ENCODE data around the gene THOC7. TPM values are rescaled to one million over a fixed set of nuclear protein-coding genes. Genes with fewer than 3 reads are reported as not detected.
A peak's percentile ranks its signal among the peaks of the same experiment; 100 is the strongest.

The THOC7 gene
- total RNA-seq, result 10 to 100 TPM; 37.1 to 46.8 (median 44.9) TPM

DNA sequence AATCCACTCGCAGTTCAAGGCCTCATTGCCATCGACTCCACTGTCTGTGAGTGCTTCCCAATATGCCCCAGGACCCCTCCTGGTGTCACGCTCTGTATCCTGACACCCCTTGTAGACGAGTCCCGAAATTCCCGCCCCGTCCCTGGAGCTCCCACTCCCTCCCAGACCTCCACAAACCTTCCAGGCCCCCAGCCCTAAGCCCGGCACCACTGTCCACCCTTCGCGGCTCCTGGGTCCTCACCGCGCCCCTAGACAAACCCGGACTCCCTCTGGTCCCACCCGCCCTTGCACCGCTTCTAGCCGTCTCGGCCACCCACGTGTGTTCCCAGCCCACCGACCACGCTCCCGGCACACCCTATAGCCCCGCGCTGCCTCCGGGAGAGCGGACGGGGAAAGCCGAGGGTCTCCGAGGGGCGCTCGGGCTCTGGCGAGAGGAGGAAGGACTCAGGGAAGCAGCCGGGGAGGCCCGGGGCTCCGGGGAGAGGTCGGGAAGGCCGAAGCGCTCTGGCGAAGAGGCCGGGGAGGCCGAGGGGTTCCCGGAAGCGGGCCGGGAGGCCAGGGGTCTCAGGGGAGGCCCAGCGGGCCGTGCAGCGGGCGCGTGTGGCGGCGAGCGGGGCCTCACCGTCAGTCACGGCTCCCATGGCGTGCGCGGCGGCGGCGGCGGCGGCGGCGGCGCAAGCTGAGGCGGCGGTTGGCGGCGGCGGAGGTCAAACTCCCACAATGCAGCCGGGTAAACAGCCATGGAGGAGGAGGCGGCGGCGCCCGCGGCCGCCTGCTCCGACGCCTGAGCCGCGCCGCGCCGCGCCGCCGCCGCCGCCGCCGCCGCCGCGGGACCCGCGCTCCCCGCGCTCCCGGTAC, at the start of gene THOC7, which contains the start of gene ATXN7:
THOC7 (minus strand) TSS at position 656 of the 858 bp plus-strand sequence; CDS start at position 641, 15 bp downstream.
ATXN7 (plus strand) TSS at position 718 of the 858 bp plus-strand sequence. CDS start 48,732 bp downstream, outside the sequence.
- WGBS, 2 donors, result 0 to 1% methylated on average over 61 to 73 of the region's 98 CpGs
- DNase-seq (ENCODE audit: low spot score in 2 of 2), result peak; percentile 32 to 92
- intact Hi-C loops (cut with DNase I; ENCODE audit: low total_unique reads), result no loop called here
- TF ChIP-seq, protein P1, sequence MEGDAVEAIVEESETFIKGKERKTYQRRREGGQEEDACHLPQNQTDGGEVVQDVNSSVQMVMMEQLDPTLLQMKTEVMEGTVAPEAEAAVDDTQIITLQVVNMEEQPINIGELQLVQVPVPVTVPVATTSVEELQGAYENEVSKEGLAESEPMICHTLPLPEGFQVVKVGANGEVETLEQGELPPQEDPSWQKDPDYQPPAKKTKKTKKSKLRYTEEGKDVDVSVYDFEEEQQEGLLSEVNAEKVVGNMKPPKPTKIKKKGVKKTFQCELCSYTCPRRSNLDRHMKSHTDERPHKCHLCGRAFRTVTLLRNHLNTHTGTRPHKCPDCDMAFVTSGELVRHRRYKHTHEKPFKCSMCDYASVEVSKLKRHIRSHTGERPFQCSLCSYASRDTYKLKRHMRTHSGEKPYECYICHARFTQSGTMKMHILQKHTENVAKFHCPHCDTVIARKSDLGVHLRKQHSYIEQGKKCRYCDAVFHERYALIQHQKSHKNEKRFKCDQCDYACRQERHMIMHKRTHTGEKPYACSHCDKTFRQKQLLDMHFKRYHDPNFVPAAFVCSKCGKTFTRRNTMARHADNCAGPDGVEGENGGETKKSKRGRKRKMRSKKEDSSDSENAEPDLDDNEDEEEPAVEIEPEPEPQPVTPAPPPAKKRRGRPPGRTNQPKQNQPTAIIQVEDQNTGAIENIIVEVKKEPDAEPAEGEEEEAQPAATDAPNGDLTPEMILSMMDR (IDR thresholded peaks at IDR 0.05), result no peak
- no peak for TF ChIP-seq POLR2A (IDR thresholded peaks at IDR 0.05)
- peak within 1 kb of the TSS; percentile 97 for H3K4me3 ChIP-seq (ENCODE audit: low read depth, poor library complexity, severe bottlenecking)

DNA sequence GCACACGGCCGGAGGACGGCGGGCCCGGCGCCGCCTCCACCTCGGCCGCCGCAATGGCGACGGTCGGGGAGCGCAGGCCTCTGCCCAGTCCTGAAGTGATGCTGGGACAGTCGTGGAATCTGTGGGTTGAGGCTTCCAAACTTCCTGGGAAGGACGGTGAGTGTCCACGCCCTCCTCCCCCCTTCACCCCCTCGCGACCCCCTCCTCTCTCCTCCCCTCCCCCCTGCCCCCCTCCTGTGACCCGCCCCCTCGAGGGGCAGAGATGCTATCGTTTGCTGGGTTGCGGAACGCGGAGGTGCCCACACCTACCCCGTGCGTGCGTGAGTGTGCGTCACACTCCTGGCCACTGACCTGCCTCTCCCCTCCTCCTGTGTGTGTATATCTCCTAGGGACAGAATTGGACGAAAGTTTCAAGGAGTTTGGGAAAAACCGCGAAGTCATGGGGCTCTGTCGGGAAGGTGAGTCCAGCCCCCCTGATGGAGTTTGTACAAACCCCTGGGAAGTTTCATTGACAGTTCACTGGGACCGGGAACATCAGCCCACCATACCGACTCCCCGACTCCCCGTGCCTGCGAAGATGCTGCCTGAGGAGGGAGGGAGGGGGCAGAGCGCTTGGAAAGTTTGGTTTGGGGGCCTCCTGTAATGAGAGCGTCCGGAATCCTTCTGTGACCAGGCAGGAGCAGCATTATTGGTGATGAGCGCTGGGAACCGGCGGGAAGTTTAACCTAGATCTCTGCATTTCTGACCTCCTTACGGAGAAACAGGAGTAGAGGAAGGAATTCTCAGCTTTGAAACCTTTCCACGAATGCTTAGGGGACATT, 49.4 kb upstream of the THOC7 start:
- intact Hi-C loops (cut with DNase I; ENCODE audit: low total_unique reads), result no loop called here
- TF ChIP-seq, protein P1 (IDR thresholded peaks at IDR 0.05), result no peak
- H3K4me3 ChIP-seq (ENCODE audit: low read depth, poor library complexity, severe bottlenecking), result peak overlapping the region; percentile 46
- 6 to 14% methylated on average over 20 to 31 of the region's 46 CpGs for WGBS, 2 donors
- DNase-seq (ENCODE audit: low spot score in 2 of 2), result peak; percentile 35 to 90

DNA sequence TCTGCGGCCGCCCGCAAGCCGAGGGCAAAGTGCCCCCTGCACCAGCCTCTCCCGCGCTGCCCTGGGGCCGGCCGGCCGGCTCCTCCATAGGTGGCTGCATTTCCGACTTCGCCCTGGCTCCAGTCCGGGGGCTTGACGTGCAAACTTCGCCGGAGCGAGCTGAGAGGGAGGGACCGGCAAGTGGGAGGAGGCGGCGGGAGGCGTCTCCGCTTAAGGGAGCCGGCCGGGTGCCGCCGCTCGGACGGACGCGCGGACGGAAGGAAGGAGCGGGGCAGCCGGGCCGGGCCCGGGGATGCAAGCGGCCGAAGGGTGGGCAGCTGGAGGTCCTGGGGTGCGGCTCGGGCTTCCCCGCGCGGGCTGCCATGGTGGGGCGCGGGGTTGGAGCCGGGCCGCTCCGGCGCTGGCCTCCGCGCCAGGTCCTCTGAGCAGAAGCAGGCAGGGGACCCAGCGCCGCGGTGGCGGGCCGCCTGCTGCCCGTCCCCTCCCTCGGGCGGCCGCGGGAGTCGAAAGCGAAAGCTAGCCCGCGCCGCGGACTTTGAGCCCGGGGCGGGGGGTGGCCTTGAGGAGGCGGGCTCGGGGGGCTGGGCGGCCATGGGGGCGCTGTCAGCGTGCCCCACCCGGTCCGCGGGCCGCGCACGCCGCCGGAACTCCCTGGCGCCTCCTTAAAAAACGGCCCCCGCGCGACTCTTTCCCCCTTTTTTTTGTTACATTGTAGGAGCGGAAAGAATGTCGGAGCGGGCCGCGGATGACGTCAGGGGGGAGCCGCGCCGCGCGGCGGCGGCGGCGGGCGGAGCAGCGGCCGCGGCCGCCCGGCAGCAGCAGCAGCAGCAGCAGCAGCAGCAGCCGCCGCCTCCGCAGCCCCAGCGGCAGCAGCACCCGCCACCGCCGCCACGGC, 48.5 kb upstream of the THOC7 start, which contains the start of gene SCAANT1:
SCAANT1 (minus strand) TSS at position 511 of the 895 bp plus-strand sequence.
- 0 to 1% methylated on average over 63 to 68 of the region's 115 CpGs for WGBS, 2 donors
- peak within 1 kb of the TSS; percentile 71 for H3K4me3 ChIP-seq (ENCODE audit: low read depth, poor library complexity, severe bottlenecking)
- DNase-seq (ENCODE audit: low spot score in 2 of 2), result peak; percentile 87 to 98
- TF ChIP-seq POLR2A (IDR thresholded peaks at IDR 0.05), result no peak
- TF ChIP-seq, protein P1 (IDR thresholded peaks at IDR 0.05), result no peak
- intact Hi-C loops (cut with DNase I; ENCODE audit: low total_unique reads), result no loop called here

DNA sequence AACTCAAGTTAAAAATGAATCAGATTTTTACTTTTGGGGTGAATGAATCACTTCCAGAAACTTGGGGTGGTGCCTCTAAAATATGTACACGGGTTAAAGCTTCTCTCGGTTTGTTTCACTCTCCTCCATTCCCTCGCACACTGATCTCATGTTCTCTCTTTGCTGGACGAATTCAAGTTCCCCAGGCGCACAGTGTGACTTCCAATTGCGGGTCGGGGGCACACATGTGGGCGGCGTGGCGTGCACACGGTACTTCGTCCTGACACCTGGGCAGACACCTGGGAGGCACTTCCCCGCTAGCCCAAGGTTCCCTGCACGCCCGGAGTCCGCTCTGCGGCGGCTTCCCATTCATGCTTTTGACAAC, 47.9 kb upstream of the THOC7 start:
- WGBS, 2 donors, result 0% methylated on average over 13 to 18 of the region's 18 CpGs
- no peak for TF ChIP-seq POLR2A (IDR thresholded peaks at IDR 0.05)
- TF ChIP-seq, protein P1 (IDR thresholded peaks at IDR 0.05), result no peak

DNA sequence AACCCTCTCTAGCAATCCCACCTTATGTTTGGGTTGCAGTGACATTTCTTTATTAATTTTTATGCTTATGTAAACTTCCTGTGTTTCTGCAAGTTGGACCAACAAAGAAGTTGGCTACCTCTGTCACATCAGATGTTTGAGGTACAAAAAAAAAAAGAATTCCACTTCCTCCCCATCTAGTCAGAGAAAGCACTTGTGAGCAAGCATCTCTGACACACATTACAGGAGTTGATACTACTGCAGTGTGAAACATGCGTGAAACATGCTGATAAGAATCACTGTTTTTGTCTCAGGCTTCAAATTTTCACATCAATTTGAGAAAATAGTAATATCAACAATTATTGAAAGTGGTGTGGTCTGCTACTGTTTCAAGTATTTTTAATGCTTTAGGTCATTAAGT, 47.3 kb upstream of the THOC7 start:
- H3K4me3 ChIP-seq (ENCODE audit: low read depth, poor library complexity, severe bottlenecking), result no peak overlapping the region
- DNase-seq (ENCODE audit: low spot score in 2 of 2), result no peak
- intact Hi-C loops (cut with DNase I; ENCODE audit: low total_unique reads), result no loop called here
- WGBS, 2 donors, result 25 to 26% methylated on average over 1 of the region's 1 CpG
- TF ChIP-seq, protein P1 (IDR thresholded peaks at IDR 0.05), result no peak
- TF ChIP-seq POLR2A (IDR thresholded peaks at IDR 0.05), result no peak

More for the DNA sequence above, 47.9 kb upstream of the THOC7 start:
- peak overlapping the region; percentile 71 for H3K4me3 ChIP-seq (ENCODE audit: low read depth, poor library complexity, severe bottlenecking)
- no peak for DNase-seq (ENCODE audit: low spot score in 2 of 2)
- intact Hi-C loops (cut with DNase I; ENCODE audit: low total_unique reads), result no loop called here

All from lower leg skin (tissue), 4 donors.